ENCODE data around the gene AGO4. TPM values are rescaled to one million over a fixed set of nuclear protein-coding genes. Genes with fewer than 3 reads are reported as not detected.
"Not testable (repeated sequence)": the region's sequence is repeated elsewhere in the genome, so short reads cannot be mapped to it uniquely, and the experiment has no call there.

AGO4 gene
- total RNA-seq, 1 donor from 2014 or later, result 19.8 TPM

DNA sequence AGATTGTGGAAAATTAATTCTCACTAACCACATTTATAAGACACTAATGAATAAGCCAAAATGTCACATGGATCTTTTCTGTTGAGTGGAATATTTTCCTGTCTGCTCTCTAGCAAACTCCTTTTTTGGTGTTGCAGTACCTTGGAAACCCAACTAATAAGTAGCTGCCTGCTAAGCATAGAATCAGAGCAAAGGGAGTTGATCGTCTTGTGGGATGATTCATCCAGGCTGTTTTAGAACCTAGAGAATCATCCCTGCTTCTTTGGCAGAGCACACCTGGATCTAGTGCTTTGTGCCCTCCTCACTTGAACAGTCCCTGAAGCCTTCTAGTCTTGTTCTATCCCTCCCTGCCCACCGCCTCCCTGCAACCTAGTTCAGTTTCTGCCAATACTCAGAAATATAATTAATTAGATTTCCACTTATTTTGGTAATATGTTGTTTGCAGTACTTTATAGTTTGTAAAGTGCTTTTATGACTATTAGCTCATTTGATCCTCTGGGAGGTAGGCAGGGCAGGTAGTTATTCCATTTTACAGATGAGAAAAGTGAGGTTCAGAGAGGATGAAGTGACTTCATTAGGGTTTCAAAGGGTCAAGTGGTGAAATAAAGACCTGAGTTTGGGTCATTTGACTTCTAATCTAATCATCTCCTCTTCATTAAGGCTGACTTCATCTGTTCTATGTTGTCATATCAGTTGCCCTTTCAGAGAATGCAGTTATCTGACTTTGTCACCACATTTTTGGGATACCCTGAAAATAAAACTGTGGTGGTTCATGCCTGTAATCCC lies 2.5 kb downstream of the AGO4 start:
- peak; percentile 4 for DNase-seq

DNA sequence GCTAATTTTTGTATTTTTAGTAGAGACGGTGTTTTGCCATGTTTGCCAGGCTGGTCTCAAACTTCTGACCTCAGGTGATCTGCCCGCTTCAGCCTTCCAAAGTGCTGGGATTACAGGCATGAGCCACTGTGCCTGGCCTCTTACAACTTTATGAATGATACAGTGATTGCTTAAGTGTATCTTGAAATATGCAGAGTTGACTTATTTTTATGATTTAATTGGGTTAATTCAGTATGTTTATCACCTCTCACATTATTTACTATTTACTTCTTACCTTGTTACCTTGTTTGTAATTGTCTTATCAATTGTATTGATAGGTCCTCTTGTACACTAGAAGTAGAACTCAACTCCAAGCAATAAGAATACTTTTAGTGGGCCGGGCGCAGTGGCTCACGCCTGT lies 4.9 kb downstream of the AGO4 start:
- DNase-seq, result not testable (repeated sequence)

DNA sequence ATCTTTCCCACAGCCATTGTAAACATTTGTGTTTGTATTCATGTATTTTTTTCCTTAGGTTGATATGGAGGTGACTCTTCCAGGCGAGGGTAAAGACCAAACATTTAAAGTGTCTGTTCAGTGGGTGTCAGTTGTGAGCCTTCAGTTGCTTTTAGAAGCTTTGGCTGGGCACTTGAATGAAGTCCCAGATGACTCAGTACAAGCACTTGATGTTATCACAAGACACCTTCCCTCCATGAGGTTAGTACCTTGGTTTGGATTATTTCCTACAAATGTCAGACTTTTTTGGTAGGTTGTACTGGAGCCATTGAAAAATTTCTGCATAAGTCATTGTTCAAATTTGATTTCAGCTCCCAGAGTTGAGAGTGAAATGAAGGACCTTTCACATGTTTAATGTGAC lies 17.4 kb downstream of the AGO4 start:
- DNase-seq, result no peak

DNA sequence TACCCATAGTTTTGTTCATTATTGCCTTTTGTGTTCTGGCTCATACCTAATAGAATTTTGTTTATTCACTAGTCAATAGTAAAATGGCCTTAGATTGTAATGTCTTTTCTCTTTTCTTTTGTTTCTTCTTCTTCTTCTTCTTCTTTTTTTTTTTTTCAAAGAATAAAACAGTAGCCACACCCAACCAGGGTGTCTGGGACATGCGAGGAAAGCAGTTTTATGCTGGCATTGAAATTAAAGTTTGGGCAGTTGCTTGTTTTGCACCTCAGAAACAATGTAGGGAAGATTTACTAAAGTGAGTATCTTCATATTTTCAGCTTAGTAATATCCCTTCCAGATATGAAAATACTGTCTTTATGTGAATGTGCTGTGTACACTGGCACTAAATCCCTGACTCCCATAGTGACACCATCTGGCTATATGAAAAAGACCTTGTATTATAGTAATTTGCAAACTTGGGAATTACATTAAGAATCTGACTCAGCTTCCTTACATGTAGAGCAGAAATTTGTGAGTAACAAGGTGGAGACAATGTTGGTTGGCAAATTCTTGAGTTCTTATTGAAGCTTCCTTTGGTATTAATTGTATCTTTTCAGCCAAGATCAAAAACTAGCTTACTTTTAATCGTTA lies 24.6 kb downstream of the AGO4 start:
- DNase-seq, result no peak

DNA sequence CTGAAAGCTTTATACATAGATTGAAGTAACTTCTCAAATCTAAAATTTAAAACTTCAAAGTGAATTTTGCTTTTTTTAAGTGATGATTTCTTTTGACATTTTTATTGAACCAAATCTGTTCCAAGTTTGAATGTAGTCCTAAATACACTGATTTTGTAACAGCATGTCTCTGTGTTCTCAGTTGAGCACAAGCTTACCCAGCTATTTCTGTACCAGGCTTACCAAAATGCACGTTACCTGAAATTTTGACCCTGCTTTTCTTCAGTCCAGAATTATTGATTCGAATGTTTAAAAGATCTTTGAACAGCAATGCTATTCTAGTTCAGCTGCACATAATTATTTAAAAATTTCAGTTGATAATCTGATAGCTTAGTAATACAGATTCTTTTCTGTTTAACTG lies 25.6 kb downstream of the AGO4 start:
- no peak for DNase-seq

DNA sequence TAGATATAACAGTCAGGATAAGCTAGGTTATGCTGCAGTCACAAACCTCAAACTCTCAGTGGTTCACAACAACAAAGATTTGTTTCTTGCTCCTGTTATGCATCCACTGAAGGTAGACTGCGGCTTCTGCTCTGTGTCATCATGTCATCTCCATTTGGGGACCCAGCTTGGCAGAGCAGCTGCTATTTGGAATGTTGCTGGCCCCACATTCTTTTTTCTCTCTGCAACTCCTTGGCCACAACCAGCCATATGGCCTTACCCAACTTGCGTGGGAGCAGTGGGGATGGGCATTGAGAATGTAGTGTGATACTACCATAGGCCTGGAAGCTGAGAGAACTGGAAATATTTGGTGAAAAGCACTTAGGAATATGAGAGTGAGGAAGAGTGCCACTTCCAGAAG lies 26.4 kb downstream of the AGO4 start:
- DNase-seq, result no peak

DNA sequence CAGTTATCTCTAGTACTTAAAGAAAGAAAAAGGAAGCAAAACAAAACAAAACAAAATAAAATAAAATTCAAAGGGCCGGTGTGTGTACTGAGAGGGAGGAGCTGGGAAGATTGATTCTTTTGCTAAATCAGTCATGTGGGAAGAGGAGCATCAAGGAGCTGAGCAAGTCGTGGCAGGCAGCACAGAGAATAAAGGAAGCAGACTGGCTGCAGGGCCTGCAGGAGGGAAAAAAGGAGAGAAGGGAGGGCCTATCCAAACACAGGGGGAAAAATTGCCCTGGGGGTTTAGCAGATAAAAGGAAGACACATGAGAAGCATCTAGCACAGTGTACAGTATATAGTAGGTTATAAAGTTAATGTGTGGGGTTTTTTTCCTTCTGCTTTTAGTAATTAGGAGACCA lies 27.6 kb downstream of the AGO4 start:
- DNase-seq, result peak; percentile 51

DNA sequence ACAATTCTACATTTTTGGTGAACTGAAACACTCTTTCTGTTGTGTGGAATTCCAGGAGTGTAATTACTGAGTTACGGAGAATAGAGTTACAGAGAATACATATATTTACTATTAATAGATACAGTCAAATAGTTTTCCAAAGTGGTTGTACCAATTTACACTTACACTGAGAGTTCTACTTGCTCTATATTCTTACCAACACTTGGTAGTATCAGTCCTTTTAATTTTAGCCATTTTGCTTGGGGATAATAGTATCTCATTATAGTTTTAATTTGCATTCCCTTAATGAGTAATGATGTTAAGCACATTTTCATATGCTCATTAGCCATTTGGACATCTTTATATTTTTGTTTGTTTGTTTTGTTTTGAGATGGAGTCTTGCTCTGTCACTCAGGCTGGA lies 28.9 kb downstream of the AGO4 start:
- DNase-seq, result no peak

DNA sequence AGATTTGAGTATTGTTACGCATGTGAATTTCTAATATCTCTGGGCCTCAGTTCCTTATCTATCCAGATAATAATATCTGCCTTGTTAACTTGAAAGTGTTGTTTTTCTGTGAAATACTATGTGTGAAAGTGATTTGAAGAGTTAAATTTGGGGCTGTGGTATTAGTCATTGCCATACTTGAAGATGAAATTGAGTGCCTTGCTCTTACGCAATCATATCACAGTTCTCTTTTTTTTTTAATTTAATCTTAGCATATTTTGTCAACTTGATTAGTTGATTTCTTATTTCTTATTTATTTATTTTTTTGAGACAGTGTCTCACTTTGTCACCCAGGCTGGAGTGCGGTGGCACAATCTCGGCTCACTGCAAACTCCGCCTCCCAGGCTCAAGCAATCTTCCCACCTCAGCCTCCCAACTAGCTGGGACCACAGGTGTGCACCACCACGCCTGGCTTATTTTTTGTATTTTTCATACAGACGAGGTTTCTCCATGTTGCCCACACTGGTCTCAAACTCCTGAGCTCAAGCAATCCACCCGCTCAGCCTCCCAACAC lies 31.0 kb downstream of the AGO4 start:
- DNase-seq, result no peak

DNA sequence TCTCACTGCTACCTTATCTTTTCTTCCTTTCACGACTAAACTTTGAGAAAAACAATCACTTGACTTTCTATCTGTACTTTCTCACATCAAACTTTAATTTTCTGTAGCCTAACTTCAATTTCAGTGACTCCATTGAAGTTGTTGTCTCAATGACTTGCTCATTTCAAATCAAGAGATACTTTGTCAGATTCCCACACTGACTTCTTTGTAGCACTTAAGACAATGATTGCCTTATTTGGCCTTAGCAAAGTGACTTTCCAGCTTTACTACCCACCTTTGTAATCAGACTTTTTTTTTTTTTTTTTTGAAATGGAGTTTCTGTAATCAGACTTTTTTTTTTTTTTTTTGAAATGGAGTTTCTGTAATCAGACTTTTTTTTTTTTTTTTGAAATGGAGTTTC lies 37.0 kb downstream of the AGO4 start:
- DNase-seq, result no peak

DNA sequence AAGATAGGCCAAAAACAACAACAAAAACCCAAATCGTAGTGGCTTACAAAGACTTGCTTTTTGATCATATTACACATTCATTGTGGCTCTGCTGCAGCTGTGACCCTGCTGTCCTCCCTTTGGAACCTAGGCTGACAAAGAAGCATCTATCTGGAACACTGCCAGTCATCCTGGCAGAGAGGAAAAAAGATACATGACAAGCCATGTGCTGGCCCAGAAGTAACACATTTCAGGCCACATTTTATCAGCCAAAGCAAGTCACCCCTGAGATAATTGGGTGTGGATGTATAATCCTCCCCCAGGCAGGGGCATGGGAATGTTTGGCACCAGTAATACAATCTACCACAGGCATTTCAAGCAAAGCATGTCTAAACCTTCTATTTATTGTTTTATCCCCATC lies 38.0 kb downstream of the AGO4 start:
- peak; percentile 27 for DNase-seq

DNA sequence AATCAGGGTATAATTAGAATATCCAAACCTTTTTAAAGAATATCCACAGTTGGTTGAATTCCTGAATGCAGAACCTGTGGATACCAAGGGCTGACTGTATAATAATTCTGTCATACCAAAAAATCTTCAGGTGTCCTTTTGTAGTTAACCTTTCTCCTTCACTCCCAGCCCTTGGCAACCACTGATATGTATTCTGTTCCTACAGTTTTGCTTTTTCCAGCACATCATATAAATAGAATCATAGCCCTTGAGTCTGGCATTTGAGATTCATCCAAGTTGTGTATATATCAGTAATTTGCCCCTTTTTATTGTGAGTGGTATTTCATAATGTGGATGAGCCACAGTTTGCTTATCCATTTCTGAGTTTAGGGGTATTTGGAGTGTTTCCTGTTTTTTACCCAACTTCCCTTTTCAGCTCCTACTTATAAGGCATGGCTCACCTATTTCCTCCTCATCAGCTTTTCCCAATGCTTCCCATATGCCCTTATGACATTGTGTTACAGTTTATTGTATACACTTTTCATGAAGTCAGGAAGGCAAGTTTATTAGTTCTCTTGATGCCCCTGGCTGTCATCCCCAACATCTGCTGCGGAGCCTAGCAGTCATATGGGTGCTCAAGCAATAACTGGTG lies 40.2 kb downstream of the AGO4 start:
- DNase-seq, result no peak

DNA sequence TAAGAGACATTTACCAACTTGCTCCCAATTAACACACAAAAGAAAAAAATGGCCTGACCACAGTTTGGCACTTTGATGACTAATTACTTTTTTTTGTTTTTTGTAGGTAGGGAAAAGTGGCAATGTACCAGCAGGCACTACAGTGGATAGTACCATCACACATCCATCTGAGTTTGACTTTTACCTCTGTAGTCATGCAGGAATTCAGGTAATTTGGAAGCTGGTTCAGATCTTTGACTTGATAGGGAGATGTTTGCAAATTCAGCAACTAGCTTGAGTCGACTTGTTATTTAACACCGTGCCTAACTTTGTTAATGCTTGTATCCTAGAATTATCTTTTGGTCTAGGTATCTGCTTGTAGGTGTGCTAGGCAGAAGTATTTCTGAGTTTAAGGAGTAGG lies 42.2 kb downstream of the AGO4 start:
- no peak for DNase-seq

DNA sequence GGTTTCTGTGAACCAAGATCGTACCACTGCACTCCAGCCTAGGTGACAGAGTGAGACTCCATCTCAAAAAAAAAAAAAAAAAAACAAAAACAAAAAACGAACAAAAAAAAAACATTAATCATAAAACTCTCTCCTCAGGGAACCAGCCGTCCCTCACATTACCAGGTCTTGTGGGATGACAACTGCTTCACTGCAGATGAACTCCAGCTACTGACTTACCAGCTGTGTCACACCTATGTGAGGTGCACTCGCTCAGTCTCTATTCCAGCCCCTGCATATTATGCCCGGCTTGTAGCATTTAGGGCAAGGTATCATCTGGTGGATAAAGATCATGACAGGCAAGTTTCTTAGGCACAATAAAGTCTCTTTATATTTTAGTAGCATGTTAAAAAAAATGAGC lies 42.9 kb downstream of the AGO4 start:
- no peak for DNase-seq

DNA sequence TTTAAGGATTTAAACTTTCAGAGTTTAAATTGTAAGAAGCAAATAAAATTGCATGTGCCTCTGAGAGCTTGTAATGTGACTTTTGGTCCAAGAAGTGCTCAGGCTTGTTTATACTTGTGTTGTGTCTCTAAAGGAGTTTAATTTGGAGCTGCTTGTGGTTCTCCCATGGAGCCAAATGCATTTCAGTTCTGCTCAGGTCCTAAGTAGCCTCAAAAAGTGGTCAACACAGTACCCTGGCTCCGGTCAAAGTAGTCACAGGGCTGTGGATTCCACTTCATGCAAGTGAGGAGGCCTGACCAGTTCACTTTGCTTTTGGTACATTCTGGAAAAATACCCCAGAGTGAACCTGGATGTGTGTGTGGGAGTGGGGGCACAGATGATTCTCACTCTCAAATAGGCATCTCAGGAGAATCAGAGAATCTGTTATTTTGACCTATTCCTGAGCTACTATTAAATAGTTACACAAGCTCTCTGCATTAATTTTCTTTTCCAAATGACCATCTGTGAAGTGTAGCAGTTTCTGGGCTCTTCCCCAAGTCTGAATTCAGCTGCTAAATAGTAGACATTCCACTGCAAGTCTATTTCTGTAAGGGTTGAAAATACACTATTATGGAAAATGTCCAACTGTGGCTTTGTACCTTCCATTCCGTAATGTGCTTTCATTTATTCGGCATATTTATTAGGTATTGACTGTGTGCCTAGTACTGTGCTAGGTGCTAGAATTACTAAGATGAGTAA lies 43.5 kb downstream of the AGO4 start:
- peak; percentile 90 for DNase-seq

DNA sequence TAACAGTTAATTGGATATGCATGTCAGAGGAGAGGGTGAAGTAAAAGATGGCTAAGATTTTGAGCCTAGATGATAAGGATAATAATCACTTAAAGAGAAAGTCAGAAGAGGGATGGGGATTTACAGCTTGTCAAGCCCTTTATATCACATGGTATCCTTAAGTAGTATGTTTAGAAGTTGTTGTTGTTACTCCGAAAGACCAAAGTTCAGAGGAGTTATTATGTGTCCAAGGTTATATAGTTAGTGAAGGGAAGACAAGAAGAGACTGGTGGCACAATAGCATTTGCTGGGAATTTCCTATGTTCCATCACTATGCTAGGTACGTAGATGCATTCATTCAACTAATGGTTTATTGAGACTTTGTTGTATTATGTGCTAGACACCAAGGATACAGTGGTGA lies 44.4 kb downstream of the AGO4 start:
- no peak for DNase-seq

DNA sequence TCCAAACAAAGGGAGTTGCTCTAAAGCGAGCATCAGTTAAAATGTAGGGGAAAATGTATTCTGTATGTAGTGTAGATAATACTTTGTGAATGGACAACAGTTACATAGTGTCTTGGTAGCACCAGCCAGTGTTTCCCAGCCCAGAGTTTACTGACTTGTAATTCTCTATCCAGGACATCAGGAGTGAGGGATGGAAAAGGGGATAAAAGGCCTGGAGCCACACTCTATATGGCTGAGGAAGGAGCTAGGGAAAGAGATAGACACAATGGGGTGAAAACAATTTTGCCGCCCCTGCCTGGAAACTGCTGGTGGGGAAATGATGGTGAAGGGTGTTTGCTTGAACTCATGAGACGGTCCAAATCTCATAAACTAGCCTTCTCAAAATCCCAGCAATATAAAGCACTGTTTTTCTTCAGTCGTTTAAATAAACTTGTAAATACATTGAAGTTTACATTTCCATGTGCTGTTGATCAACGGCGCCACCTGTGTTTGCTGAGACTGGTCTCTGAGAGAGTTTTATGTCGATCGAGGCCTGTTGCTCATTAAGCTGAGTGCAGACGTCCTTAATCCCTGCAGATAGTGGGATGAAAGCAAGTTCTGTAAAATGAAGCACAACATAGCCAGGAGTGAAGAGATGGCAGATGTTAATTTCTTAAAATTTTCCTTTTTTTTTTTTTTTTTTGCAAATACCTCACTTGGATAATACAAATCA lies 47.3 kb downstream of the AGO4 start:
- peak; percentile 69 for DNase-seq

DNA sequence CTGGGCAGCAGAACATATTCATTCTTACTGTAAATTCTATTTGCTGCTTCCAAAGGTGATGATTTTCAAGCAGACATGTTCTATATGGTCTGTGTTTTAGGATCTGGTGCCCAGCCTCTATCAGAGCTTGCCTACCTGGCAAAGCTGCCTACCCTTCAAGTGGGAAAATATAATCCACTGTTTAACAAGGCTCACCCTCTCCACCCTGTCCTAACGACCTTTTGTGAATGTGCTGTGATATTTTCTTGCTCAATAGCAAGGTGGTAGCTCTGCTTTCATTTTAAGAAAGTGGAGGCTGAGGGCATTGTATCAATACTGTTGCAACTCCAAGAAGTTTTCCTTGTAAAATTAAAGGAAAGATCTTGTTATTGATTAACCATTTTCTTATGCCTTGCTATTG lies 49.1 kb downstream of the AGO4 start:
- no peak for DNase-seq

DNA sequence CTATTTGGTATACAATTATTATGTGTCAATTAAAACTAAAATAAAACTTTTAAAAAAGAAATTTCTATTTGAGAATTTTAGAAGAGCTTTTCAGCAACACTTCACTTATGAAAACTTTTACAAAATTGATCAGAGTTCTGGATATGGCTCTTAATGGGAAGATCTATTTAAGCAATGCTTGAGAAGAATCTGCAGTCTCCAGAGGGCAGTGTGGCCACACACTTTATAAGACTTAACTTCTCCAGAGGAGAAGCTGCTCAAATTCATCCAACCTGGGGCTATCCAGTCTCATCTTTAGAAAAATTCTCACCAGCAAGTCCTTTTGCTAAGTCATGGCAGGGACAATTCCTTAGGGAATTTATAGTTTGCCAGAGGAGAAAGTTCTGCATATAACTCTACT lies 50.0 kb downstream of the AGO4 start:
- no peak for DNase-seq

DNA sequence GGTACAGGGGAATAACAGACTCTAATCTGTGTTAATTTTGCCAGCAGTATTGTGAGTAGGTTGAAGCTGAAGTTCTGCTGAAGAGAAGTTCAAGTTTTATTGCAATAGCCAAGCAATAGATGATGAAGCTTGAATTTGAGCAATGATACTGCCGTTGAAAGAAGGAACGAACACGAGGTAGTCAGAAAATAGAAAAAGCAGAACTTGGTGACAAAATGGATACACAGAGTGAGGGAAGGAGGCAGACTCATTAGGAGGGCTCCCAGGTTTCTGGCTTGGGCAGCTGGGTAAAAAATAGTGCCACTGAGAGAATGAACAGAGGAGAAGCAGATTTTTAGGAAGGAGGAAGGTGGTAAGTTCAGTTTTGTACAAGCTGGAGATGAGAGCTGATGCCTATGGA lies 52.9 kb downstream of the AGO4 start:
- DNase-seq, result no peak

DNA sequence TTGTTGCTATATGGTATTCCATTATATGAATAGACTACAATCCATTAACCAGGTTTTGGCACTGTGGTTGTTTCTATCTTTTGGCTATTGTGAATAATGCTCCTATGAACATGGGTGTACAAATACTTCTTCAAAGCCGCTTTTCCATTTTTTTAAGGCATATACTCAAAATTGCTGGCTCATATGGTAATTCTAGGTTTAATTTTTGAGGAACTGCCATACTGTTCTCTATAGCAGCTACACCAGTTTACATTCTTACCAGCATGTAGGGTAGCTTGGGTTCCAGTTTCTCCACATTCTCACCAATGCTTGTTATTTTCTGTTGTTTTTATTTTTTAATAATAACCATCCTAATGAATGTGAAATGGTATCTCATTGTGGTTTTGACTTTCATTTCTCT lies 55.3 kb downstream of the AGO4 start:
- no peak for DNase-seq

Data from tongue (tissue), 2 donors.